IMR-90 (cell line): ENCODE data around the gene PAAF1. TPM values are rescaled to one million over a fixed set of nuclear protein-coding genes. Genes with fewer than 3 reads are reported as not detected.
A peak's percentile ranks its signal among the peaks of the same experiment; 100 is the strongest.

Experiments used
- ATAC-seq: fragments of 200-7000 bp; cut with Tn5 transposase; 2 replicates; pipeline ENCODE4 v1.9.1; 2020; ENCODE audit warnings: low read depth, mild to moderate bottlenecking, moderate library complexity
- BruUV-seq: library from RNA; stranded (reverse); fragments of 400-500 nt; replicated peaks from 2 replicates; lab custom pipeline; 2021; lab: Mats Ljungman, UMichigan
- CTCF ChIA-PET: fragments of 300-600 bp; formaldehyde crosslinking; extraction: SDS; loops from one replicate; lab custom pipeline; 2021; ENCODE audit warnings: antibody characterized with exemption; lab: Yijun Ruan, JAX
- POLR2A ChIA-PET: fragments of 300-600 bp; sonication (Branson Sonifier 250); formaldehyde crosslinking; loops from one replicate; lab custom pipeline; 2022; ENCODE audit warnings: antibody characterized with exemption; ENCODE audit not compliant: unreplicated experiment; lab: Charles Lee
- DNase-seq: peaks from one replicate; pipeline ENCODE4 v3.0.0; 2013
- H2AFZ ChIP-seq: replicated peaks from 2 replicates; pipeline ENCODE3; 2013; ENCODE audit warnings: low read length, mild to moderate bottlenecking; ENCODE audit not compliant: poor library complexity
- H2AK5ac ChIP-seq: 2 replicates; pipeline ENCODE4 v1.6.1; 2013; ENCODE audit warnings: low read depth, low read length, inconsistent platforms
- H2AK9ac ChIP-seq: replicated peaks from 2 replicates; pipeline ENCODE3; 2013; ENCODE audit warnings: mild to moderate bottlenecking, low read depth, low read length, moderate library complexity; ENCODE audit not compliant: poor library complexity
- H2BK120ac ChIP-seq: 2 replicates; pipeline ENCODE4 v1.6.1; 2013; ENCODE audit warnings: low read depth, low read length, inconsistent platforms
- H2BK15ac ChIP-seq: 3 replicates; pipeline ENCODE4 v1.6.1; 2013; ENCODE audit warnings: low read depth, low read length, inconsistent platforms
- H2BK20ac ChIP-seq: 2 replicates; pipeline ENCODE4 v1.6.1; 2013; ENCODE audit warnings: low read depth, mild to moderate bottlenecking, inconsistent platforms, low read length, moderate library complexity
- H2BK5ac ChIP-seq: 2 replicates; pipeline ENCODE4 v1.6.1; 2013; ENCODE audit warnings: mild to moderate bottlenecking, low read depth, low read length, inconsistent platforms; ENCODE audit not compliant: poor library complexity, severe bottlenecking
- H3K14ac ChIP-seq: replicated peaks from 2 replicates; pipeline ENCODE4 v1.6.1; 2013; ENCODE audit warnings: low read depth, low read length, inconsistent platforms
- H3K18ac ChIP-seq: 2 replicates; pipeline ENCODE4 v1.6.1; 2013; ENCODE audit warnings: low read depth, low read length, control low read depth
- H3K23ac ChIP-seq: 2 replicates; pipeline ENCODE4 v1.6.1; 2013; ENCODE audit warnings: low read depth, low read length, inconsistent platforms
- H3K27ac ChIP-seq: 2 replicates; pipeline ENCODE4 v1.5.1; 2013; ENCODE audit warnings: mild to moderate bottlenecking, control low read depth, low read length; ENCODE audit not compliant: insufficient read depth
- H3K27me3 ChIP-seq: 2 replicates; pipeline ENCODE4 v1.6.1; 2013; ENCODE audit warnings: low read length; ENCODE audit not compliant: control insufficient read depth, insufficient read depth
- H3K36me3 ChIP-seq: 2 replicates; pipeline ENCODE4 v1.6.1; 2013; ENCODE audit warnings: low read length, mixed read lengths; ENCODE audit not compliant: control insufficient read depth, insufficient read depth
- H3K4ac ChIP-seq: 2 replicates; pipeline ENCODE4 v1.6.1; 2013; ENCODE audit warnings: low read depth, low read length, inconsistent platforms
- H3K4me1 ChIP-seq: 2 replicates; pipeline ENCODE4 v1.6.1; 2013; ENCODE audit warnings: low read length, mixed read lengths; ENCODE audit not compliant: control insufficient read depth, insufficient read depth
- H3K4me2 ChIP-seq: 2 replicates; pipeline ENCODE4 v1.6.1; 2013; ENCODE audit warnings: low read depth, mild to moderate bottlenecking, control low read depth, low read length, moderate library complexity
- H3K4me3 ChIP-seq: 2 replicates; pipeline ENCODE4 v1.5.1; 2013; ENCODE audit warnings: low read depth, mild to moderate bottlenecking, control low read depth, low read length, moderate library complexity; ENCODE audit not compliant: insufficient read depth
- H3K56ac ChIP-seq: 2 replicates; pipeline ENCODE4 v1.6.1; 2013; ENCODE audit warnings: low read length, inconsistent platforms; ENCODE audit not compliant: insufficient read depth; ENCODE audit errors: extremely low read depth
- H3K79me1 ChIP-seq, 2 experiments: 2 replicates each; pipeline ENCODE4 v1.6.1; 2013; ENCODE audit warnings: low read length in 2 of 2, inconsistent platforms in 1 of 2, low read depth in 1 of 2
- H3K9ac ChIP-seq: 2 replicates; pipeline ENCODE4 v1.6.1; 2013; ENCODE audit warnings: low read depth, low read length, control low read depth
- H3K9me1 ChIP-seq: 2 replicates; pipeline ENCODE4 v1.6.1; 2013; ENCODE audit warnings: low read length, inconsistent platforms; ENCODE audit not compliant: insufficient read depth
- H3K9me3 ChIP-seq: 2 replicates; pipeline ENCODE4 v1.6.1; 2013; ENCODE audit warnings: low read length; ENCODE audit not compliant: control insufficient read depth, insufficient read depth
- H4K20me1 ChIP-seq: 2 replicates; pipeline ENCODE4 v1.6.1; 2013; ENCODE audit warnings: low read length, inconsistent platforms; ENCODE audit not compliant: insufficient read depth
- H4K5ac ChIP-seq: 2 replicates; pipeline ENCODE4 v1.6.1; 2013; ENCODE audit warnings: mild to moderate bottlenecking, low read depth, low read length, control low read depth
- H4K8ac ChIP-seq, 2 experiments: 2 replicates each; pipeline ENCODE4 v1.6.1; 2013; ENCODE audit warnings: low read depth in 2 of 2, low read length in 2 of 2, control low read depth in 1 of 2, inconsistent platforms in 1 of 2
- H4K91ac ChIP-seq: 2 replicates; pipeline ENCODE4 v1.6.1; 2013; ENCODE audit warnings: low read depth, low read length, inconsistent platforms; ENCODE audit not compliant: insufficient read depth
- BHLHE40 ChIP-seq: fragments of 150-350 bp; IDR thresholded peaks from 2 replicates; pipeline ENCODE4 v1.6.1; 2016; ENCODE audit warnings: mild to moderate bottlenecking, low read depth, low read length
- CEBPB ChIP-seq: IDR thresholded peaks from 2 replicates; pipeline ENCODE4 v1.6.1; 2012; ENCODE audit warnings: low read depth, low read length, improper control_type of control experiment
- CHD1 ChIP-seq: IDR thresholded peaks from 2 replicates; pipeline ENCODE4 v1.6.1; 2012; ENCODE audit warnings: low read depth, low read length, improper control_type of control experiment
- ELK1 ChIP-seq: fragments of 150-350 bp; IDR thresholded peaks from 2 replicates; pipeline ENCODE4 v1.6.1; 2016; ENCODE audit warnings: low read depth, mild to moderate bottlenecking, low read length, moderate library complexity, borderline replicate concordance
- MAFK ChIP-seq: IDR thresholded peaks from 2 replicates; pipeline ENCODE4 v1.6.1; 2012; ENCODE audit warnings: low read depth, low read length, improper control_type of control experiment
- MAZ ChIP-seq: IDR thresholded peaks from 2 replicates; pipeline ENCODE4 v1.6.1; 2012; ENCODE audit warnings: low read depth, mild to moderate bottlenecking, low read length, improper control_type of control experiment, moderate library complexity, borderline replicate concordance
- MXI1 ChIP-seq: IDR thresholded peaks from 2 replicates; pipeline ENCODE4 v1.6.1; 2012; ENCODE audit warnings: low read depth, mild to moderate bottlenecking, low read length, moderate library complexity, borderline replicate concordance
- NFE2L2 ChIP-seq: fragments of 150-350 bp; IDR thresholded peaks from 2 replicates; pipeline ENCODE4 v1.6.1; 2016; ENCODE audit warnings: low read depth, mild to moderate bottlenecking, low read length
- RCOR1 ChIP-seq: IDR thresholded peaks from 2 replicates; pipeline ENCODE4 v1.6.1; 2012; ENCODE audit warnings: mild to moderate bottlenecking, low read length, improper control_type of control experiment; ENCODE audit not compliant: insufficient replicate concordance
- SMC3 ChIP-seq: fragments of 150-350 bp; IDR thresholded peaks from 2 replicates; pipeline ENCODE4 v1.6.1; 2016; ENCODE audit warnings: low read depth, mild to moderate bottlenecking, antibody characterized with exemption, low read length, moderate library complexity
- USF2 ChIP-seq: fragments of 150-350 bp; IDR thresholded peaks from 2 replicates; pipeline ENCODE4 v1.6.1; 2017; ENCODE audit warnings: mild to moderate bottlenecking, antibody characterized with exemption, low read length, low read depth
- WGBS, 2 experiments: methylation state at CpG; one replicate each; pipeline versions ENCODE4 v1.1.5 to v1.1.7; 2013; ENCODE audit warnings: missing lambda C conversion rate in 2 of 2; ENCODE audit not compliant: insufficient read length in 1 of 2; ENCODE audit errors: extremely low coverage in 2 of 2; 5-methylcytosine and 5-hydroxymethylcytosine counted together
- dilution Hi-C: fragments of 300-500 bp; cut with HindIII; formaldehyde crosslinking; loops from one replicate; pipeline ENCODE4 v1.14.3; 2018; ENCODE audit warnings: low sequenced_read_pairs; ENCODE audit not compliant: unreplicated experiment
- in situ Hi-C: fragments of 300-500 bp; cut with MboI; formaldehyde crosslinking; loops from 3 replicates; pipeline ENCODE4 v1.14.3; 2019; ENCODE audit warnings: low sequenced_read_pairs, inconsistent platforms, mixed read lengths
- intact Hi-C: fragments of 100-400 bp; cut with micrococcal nuclease; formaldehyde crosslinking; loops from 2 replicates; pipeline ENCODE4 v1.10.0; 2022
- polyA plus RNA-seq, 3 experiments: library from polyadenylated mRNA; depleted of rRNA; stranded (reverse); fragments of >200 nt; gene quantifications; 2 replicates each; pipeline ENCODE4 v1.2.3, GENCODE V29; 2012; ENCODE audit warnings: low replicate concordance in 1 of 3
- total RNA-seq: library from RNA; depleted of rRNA; stranded (reverse); fragments of >200 nt; gene quantifications from 2 replicates; pipeline ENCODE4 v1.2.3, GENCODE V29; 2012

PAAF1 gene
- total and polyA plus RNA-seq, 2 of the 4 experiments (the other 2 are of a cell fraction): 15.1 to 16.4 TPM

- no peak overlapping the region; the same call in 1 of the 2 replicates for H2BK20ac ChIP-seq
- ChIA-PET CTCF (interaction anchor here (0.7 kb wide), 1 partner anchor 89 kb away, joined by 3 read pairs; no protein-coding TSS in a partner anchor), POLR2A (no interaction called here)
- no peak overlapping the region for H3K18ac ChIP-seq
- 83% methylated on average over 1 of the region's 6 CpGs; no CpG with 5 or more reads in 1 of the 2 experiments for WGBS, 2 experiments
- no peaks in the 10 kb centered on the region for H3K27me3 ChIP-seq
- H3K79me1 ChIP-seq: 0 out of 4 replicates have a peak, but pooled peaks cover 0 to 10% of the 10 kb centered on the region in 2 experiments
- H4K91ac ChIP-seq: no peak overlapping the region
- intact Hi-C loops (loop anchor here (10.0 kb wide), 1 partner anchor 335 kb away; the partner anchor contains the start of gene P4HA3), in situ Hi-C loops (no loop called here), dilution Hi-C loops (no loop called here)
- no peaks in the 10 kb centered on the region for H3K9me3 ChIP-seq
- no peak overlapping the region for H2BK5ac ChIP-seq
- H2AFZ ChIP-seq: peak overlapping the region; percentile 46
- no peak for TF ChIP-seq MAZ
- no peak for TF ChIP-seq USF2
- no peak for TF ChIP-seq NFE2L2
- no peak for TF ChIP-seq SMC3
- no peak for TF ChIP-seq BHLHE40
- no peak for TF ChIP-seq RCOR1
- no peak for TF ChIP-seq ELK1
- no peak for TF ChIP-seq MXI1
- no peak for TF ChIP-seq CHD1
- no peak for TF ChIP-seq MAFK
- TF ChIP-seq CEBPB: no peak
- no peak overlapping the region for H2BK15ac ChIP-seq
- H3K36me3 ChIP-seq: no peaks in the 10 kb centered on the region
- peak; percentile 20 for DNase-seq
- H3K4me1 ChIP-seq: no peaks in the 10 kb centered on the region; the same call in 1 of the 2 replicates
- peak overlapping the region; percentile 37 for H2AK9ac ChIP-seq
- peaks cover 9% of the 10 kb centered on the region; the same call in 1 of the 2 replicates for H3K9me1 ChIP-seq
- no TSS peak for BruUV-seq
- H3K4ac ChIP-seq: no peak overlapping the region
- no peak overlapping the region for H2BK120ac ChIP-seq
- H4K5ac ChIP-seq: no peak overlapping the region
- no peak overlapping the region for H3K9ac ChIP-seq
- H3K4me3 ChIP-seq: no peak overlapping the region
- no peak overlapping the region for H3K27ac ChIP-seq
- no peak overlapping the region for H3K14ac ChIP-seq
- H4K8ac ChIP-seq: no peak overlapping the region
- H2AK5ac ChIP-seq: no peak overlapping the region
- no peak overlapping the region for H3K23ac ChIP-seq
- H4K20me1 ChIP-seq: peaks cover 3% of the 10 kb centered on the region; the same call in 1 of the 2 replicates
- ATAC-seq: no peak
- no peak overlapping the region for H3K56ac ChIP-seq
- H3K4me2 ChIP-seq: no peak overlapping the region
Observed at GRCh38 chr11:73980001-73980961, 103.5 kb downstream of the PAAF1 start.
